Keratinocyte (primary cell): ENCODE measurements around the gene ACYP2.

ENCODE experiments used
- EZH2 ChIP-seq: IDR thresholded peaks from one replicate; pipeline ENCODE4 v1.6.1; 2012; ENCODE audit warnings: inconsistent platforms, mild to moderate bottlenecking, low read length, moderate library complexity
- TF ChIP-seq, protein P1 (sequence below), 3 experiments: IDR thresholded peaks in 1 of 3; conservative IDR thresholded peaks in 1 of 3; optimal IDR thresholded peaks in 1 of 3; 2 replicates in 2 of 3; 3 replicates in 1 of 3; pipeline versions ENCODE3 to v1.5.1; 2011; ENCODE audit warnings: low read length in 3 of 3, mild to moderate bottlenecking in 3 of 3, moderate library complexity in 2 of 3, control low read depth in 1 of 3, inconsistent platforms in 1 of 3; ENCODE audit not compliant: insufficient read depth in 2 of 3; ENCODE audit errors: extremely low read depth in 1 of 3

DNA sequence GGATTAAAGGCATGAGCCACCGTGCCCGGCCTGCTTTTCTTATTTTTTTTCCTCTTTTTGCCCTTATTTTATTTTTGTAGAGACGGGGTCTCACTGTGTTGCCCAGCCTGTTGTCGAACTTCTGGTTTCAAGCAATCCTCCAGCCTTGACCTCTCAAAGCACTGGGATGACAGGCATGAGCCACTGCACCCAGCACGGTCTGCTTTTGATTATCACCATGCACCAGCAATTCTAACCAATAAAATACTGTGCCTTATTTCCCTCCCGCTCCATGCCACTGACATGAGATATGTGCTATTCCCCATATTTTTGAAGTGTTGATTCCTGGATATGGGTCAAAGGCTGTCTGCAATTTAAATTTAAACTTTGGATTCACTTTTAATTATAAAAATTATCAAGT is 42.9 kb downstream of the ACYP2 start:
- TF ChIP-seq, protein P1, sequence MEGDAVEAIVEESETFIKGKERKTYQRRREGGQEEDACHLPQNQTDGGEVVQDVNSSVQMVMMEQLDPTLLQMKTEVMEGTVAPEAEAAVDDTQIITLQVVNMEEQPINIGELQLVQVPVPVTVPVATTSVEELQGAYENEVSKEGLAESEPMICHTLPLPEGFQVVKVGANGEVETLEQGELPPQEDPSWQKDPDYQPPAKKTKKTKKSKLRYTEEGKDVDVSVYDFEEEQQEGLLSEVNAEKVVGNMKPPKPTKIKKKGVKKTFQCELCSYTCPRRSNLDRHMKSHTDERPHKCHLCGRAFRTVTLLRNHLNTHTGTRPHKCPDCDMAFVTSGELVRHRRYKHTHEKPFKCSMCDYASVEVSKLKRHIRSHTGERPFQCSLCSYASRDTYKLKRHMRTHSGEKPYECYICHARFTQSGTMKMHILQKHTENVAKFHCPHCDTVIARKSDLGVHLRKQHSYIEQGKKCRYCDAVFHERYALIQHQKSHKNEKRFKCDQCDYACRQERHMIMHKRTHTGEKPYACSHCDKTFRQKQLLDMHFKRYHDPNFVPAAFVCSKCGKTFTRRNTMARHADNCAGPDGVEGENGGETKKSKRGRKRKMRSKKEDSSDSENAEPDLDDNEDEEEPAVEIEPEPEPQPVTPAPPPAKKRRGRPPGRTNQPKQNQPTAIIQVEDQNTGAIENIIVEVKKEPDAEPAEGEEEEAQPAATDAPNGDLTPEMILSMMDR (optimal IDR thresholded peaks at IDR 0.05 in 1 of 3, IDR thresholded peaks at IDR 0.05 in 1 of 3, conservative IDR thresholded peaks at IDR 0.05 in 1 of 3; ENCODE audit: extremely low read depth in 1 of 3, insufficient read depth in 2 of 3, low read length in 3 of 3), result no peak
- no peak for TF ChIP-seq EZH2
